SK-N-MC (cell line): Measurements from ENCODE around the gene MMP15.
"Not testable (repeated sequence)": the region's sequence is repeated elsewhere in the genome, so short reads cannot be mapped to it uniquely, and the experiment has no call there.

Experiments used
- DNase-seq: peaks from one replicate; pipeline ENCODE4 v3.0.0-alpha.2; 2011; ENCODE audit warnings: low read depth, low spot score
- H3K27ac ChIP-seq: fragments of 200-600 bp; sonication (generic); 2 replicates; pipeline ENCODE4 v1.5.1; 2016; ENCODE audit warnings: mixed run types
- H3K36me3 ChIP-seq: fragments of 200-600 bp; sonication (generic); 2 replicates; pipeline ENCODE4 v1.6.1; 2017; ENCODE audit warnings: antibody characterized with exemption, low read length, mixed read lengths; ENCODE audit not compliant: insufficient read depth
- H3K4me3 ChIP-seq: fragments of 200-600 bp; sonication (generic); 2 replicates; pipeline ENCODE4 v1.5.1; 2016
- H3K9ac ChIP-seq: fragments of 200-600 bp; sonication (generic); 2 replicates; pipeline ENCODE4 v1.8.0; 2017; ENCODE audit warnings: mixed run types, mixed read lengths; ENCODE audit not compliant: insufficient read length
- H3K9me3 ChIP-seq: fragments of 200-600 bp; sonication (generic); 2 replicates; pipeline ENCODE4 v1.6.1; 2017; ENCODE audit warnings: low read depth, mild to moderate bottlenecking, antibody characterized with exemption, low read length, moderate library complexity, mixed read lengths
- EZH2 ChIP-seq: fragments of 200-600 bp; sonication (generic); IDR thresholded peaks from one replicate; pipeline ENCODE4 v1.6.1; 2017; ENCODE audit warnings: antibody characterized with exemption
- FOXP2 ChIP-seq: optimal IDR thresholded peaks from 2 replicates; pipeline ENCODE3; 2011; ENCODE audit warnings: mild to moderate bottlenecking, moderate library complexity; ENCODE audit not compliant: insufficient read depth; ENCODE audit errors: extremely low read length, control extremely low read depth
- POLR2AphosphoS5 ChIP-seq: IDR thresholded peaks from 2 replicates; pipeline ENCODE4 v1.6.1; 2012; ENCODE audit warnings: mild to moderate bottlenecking, low read depth, low read length, borderline replicate concordance

Gene MMP15

GRCh38 chr16:58094791-58095574 lies 69.4 kb downstream of the MMP15 start:
- no peak for DNase-seq
- Histone ChIP-seq H3K4me3 (no peak overlapping the region), H3K9ac (no peak overlapping the region), H3K36me3 (no peaks in the 10 kb centered on the region), H3K9me3 (no peaks in the 10 kb centered on the region), H3K27ac (no peak overlapping the region)
- no peak for TF ChIP-seq POLR2AphosphoS5
- no peak for TF ChIP-seq EZH2
- no peak for TF ChIP-seq FOXP2

- not testable (repeated sequence) for H3K9ac ChIP-seq, H3K4me3 ChIP-seq, H3K27ac ChIP-seq, DNase-seq, H3K36me3 ChIP-seq, H3K9me3 ChIP-seq
These were observed 70.0 kb downstream of the MMP15 start for GRCh38 chr16:58095575-58095960.

GRCh38 chr16:58096249-58096648 lies 70.7 kb downstream of the MMP15 start:
- Histone ChIP-seq H3K9me3 (no peaks in the 10 kb centered on the region), H3K4me3 (no peak overlapping the region), H3K27ac (no peak overlapping the region), H3K9ac (no peak overlapping the region), H3K36me3 (no peaks in the 10 kb centered on the region)
- TF ChIP-seq POLR2AphosphoS5 = no peak
- no peak for TF ChIP-seq EZH2
- no peak for TF ChIP-seq FOXP2
- no peak for DNase-seq
